SJCRH30 (cell line): ENCODE data around the gene RAPGEF4. TPM values are rescaled to one million over a fixed set of nuclear protein-coding genes. Genes with fewer than 3 reads are reported as not detected.

ENCODE experiments used
- DNase-seq, 2 experiments: peaks; one replicate each; pipeline ENCODE4 v3.0.0-alpha.2; 2015 to 2020
- H3K27ac ChIP-seq: fragments of 250-450 bp; sonication (Bioruptor Pico); 2 replicates; pipeline ENCODE4 v1.5.1; 2020; ENCODE audit warnings: mild to moderate bottlenecking, moderate library complexity
- H3K27me3 ChIP-seq: fragments of 250-450 bp; sonication (Bioruptor Pico); 2 replicates; pipeline ENCODE4 v1.5.1; 2020; ENCODE audit warnings: mild to moderate bottlenecking, moderate library complexity
- H3K36me3 ChIP-seq: fragments of 250-450 bp; sonication (Bioruptor Pico); 2 replicates; pipeline ENCODE4 v1.5.1; 2020; ENCODE audit warnings: mild to moderate bottlenecking, moderate library complexity
- H3K4me1 ChIP-seq: fragments of 250-450 bp; sonication (Bioruptor Pico); 2 replicates; pipeline ENCODE4 v1.5.1; 2020; ENCODE audit warnings: mild to moderate bottlenecking, moderate library complexity
- H3K4me3 ChIP-seq: fragments of 250-450 bp; sonication (Bioruptor Pico); 2 replicates; pipeline ENCODE4 v1.5.1; 2020; ENCODE audit warnings: mild to moderate bottlenecking, moderate library complexity
- H3K9me3 ChIP-seq: fragments of 250-450 bp; sonication (Bioruptor Pico); replicated peaks from 2 replicates; pipeline ENCODE4 v1.5.1; 2020; ENCODE audit warnings: mild to moderate bottlenecking, moderate library complexity
- total RNA-seq: library from RNA; depleted of rRNA; stranded (reverse); fragments of >200 nt; shearing (Covaris generic); gene quantifications from 2 replicates; pipeline ENCODE4 v1.2.3, GENCODE V29; 2014

Gene RAPGEF4
- total RNA-seq, 1 experiment from 2014 or later, result 6.1 TPM

DNA sequence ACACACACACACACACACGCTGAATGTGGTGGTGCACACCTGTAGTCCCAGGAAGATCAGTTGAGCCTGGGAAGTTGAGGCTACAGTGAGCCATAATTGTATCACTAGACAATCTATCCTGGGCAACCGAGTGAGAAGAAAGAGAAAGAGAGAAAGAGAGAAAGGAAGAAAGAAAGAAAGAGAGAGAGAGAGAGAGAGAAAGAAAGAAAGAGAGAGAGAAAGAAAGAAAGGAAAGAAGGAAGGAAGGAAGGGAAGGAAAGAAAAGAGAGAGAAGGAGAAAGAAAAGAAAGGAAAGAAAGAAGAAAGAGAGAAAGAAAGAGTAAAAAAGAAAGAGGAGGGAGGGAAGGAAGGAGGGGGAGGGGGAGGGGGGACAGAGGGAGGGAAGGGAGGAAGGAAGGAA is 190.0 kb downstream of the RAPGEF4 start:
- DNase-seq, result no peak
- Histone ChIP-seq H3K27me3 (no peaks in the 10 kb centered on the region), H3K36me3 (no peaks in the 10 kb centered on the region), H3K4me1 (peaks cover 51% of the 10 kb centered on the region), H3K9me3 (no peaks in the 10 kb centered on the region), H3K4me3 (no peak overlapping the region), H3K27ac (no peak overlapping the region)

DNA sequence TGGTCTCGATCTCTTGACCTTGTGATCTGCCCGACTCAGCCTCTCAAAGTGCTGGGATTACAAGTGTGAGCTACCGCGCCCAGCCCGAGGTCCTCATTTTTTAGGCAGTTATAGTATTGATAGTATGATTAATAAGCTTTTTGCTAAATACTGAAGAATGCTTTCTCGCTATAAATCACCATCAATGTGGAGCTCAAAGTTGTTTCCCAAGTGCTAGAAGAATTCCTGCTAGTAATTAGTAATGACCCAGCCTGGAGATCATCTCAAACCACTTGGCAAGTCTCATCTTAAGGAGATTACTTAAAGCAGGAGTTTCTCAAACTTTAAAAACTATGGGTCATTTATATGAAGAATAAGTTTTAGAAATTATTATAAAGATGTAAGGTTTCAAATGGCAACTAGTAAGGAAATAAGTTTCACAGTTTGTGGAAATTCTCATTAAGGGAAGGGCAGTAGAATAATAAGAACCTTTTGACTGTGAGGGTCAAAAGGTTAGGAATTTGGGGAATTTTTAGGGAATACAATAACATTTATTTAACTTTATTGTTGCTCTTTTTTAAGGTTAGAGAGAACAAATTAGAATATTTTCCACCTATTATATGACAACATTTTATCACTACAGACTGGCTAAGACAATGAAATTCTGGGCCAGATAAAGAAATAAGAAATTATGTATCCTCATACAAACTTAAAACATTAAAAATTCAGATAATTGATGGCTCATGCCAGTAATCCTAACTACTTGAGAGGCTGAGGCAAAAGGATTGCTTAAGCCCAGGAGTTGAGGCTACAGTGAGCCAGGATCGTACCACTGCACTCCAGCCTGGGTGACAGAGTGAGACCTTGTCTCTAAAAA is 191.4 kb downstream of the RAPGEF4 start:
- H3K4me1 ChIP-seq, result peaks cover 54% of the 10 kb centered on the region
- H3K4me3 ChIP-seq, result no peak overlapping the region

GRCh38 chr2:172927641-172928357 is 192.2 kb downstream of the RAPGEF4 start:
- peak overlapping the region; percentile 35; the same call in 1 of the 2 replicates for H3K27ac ChIP-seq
- DNase-seq, result no peak

More for the DNA sequence above, 191.4 kb downstream of the RAPGEF4 start:
- Histone ChIP-seq H3K27me3 (no peaks in the 10 kb centered on the region), H3K27ac (no peak overlapping the region), H3K9me3 (no peaks in the 10 kb centered on the region), H3K36me3 (no peaks in the 10 kb centered on the region)
- no peak for DNase-seq

DNA sequence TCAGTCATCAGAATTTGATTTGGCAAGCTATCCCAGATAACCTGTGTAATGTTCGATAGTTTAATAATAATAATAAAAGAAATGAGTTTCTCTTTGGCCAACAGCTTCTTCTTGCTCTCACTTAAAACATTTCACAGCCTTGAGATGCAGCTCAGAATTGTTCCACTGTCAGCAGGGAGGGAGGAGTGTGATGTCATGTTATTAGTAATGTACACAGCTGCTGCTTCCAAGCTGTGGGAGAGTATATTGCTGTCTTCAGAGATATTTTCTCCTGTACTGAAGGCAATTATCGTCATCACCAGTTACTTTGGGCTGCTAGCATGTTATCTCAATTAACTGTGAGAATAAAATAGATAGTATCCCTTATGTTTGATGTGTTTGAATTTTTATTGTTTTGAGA is 193.1 kb downstream of the RAPGEF4 start:
- no peak overlapping the region for H3K4me3 ChIP-seq
- peaks cover 53% of the 10 kb centered on the region for H3K4me1 ChIP-seq
- peak; percentile 47 to 71 for DNase-seq
- no peaks in the 10 kb centered on the region for H3K27me3 ChIP-seq
- H3K27ac ChIP-seq, result peak overlapping the region; percentile 35
- H3K9me3 ChIP-seq, result no peaks in the 10 kb centered on the region
- no peaks in the 10 kb centered on the region for H3K36me3 ChIP-seq

More at GRCh38 chr2:172927641-172928357, 192.2 kb downstream of the RAPGEF4 start:
- no peaks in the 10 kb centered on the region for H3K36me3 ChIP-seq
- H3K4me3 ChIP-seq, result no peak overlapping the region
- no peaks in the 10 kb centered on the region for H3K27me3 ChIP-seq
- H3K9me3 ChIP-seq, result no peaks in the 10 kb centered on the region
- peaks cover 57% of the 10 kb centered on the region for H3K4me1 ChIP-seq

DNA sequence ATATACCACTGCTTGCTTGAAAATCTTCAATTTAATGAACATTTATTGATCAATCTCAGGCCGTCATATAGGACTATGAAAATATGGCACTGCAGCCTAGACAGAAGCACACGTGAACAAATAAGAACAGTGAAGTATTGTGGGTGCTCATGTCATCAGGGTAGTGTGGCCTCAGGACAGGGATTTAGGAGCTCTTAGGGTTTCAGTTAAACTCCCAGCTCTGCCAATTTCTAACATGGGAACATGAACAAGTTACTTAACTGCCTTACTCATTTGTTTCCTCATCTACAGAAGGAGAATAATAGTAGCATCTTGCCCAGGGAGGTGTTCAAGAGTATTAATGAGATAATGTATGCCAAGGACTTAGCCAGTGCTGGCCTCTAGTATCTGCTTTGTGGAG is 194.0 kb downstream of the RAPGEF4 start:
- Histone ChIP-seq H3K9me3 (no peaks in the 10 kb centered on the region), H3K27me3 (no peaks in the 10 kb centered on the region), H3K4me1 (peaks cover 45% of the 10 kb centered on the region), H3K27ac (peak overlapping the region; percentile 85), H3K4me3 (no peak overlapping the region), H3K36me3 (no peaks in the 10 kb centered on the region)
- DNase-seq, result peak in 1 of 2 experiments; percentile 41

DNA sequence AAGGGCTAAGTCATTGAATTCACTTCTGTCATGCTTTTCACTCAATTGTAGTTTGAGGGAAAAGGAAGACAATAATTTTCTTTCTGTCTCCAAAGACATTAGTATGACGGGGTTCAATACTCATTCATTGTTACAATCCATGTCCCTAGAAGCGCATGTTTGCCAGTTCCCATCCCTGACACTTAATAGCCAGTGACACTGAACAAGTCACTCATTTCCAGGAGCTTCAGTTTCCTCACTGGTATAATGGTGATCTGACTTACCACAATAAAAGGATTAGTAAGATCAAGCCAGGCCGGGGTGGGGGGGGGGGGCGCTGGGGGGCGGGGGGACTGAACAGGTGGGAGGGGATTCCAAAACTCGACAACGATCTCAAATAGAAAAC is 195.2 kb downstream of the RAPGEF4 start:
- Histone ChIP-seq H3K4me3 (peak overlapping the region; percentile 37), H3K36me3 (no peaks in the 10 kb centered on the region), H3K9me3 (no peaks in the 10 kb centered on the region), H3K4me1 (peaks cover 45% of the 10 kb centered on the region), H3K27ac (peak overlapping the region; percentile 85), H3K27me3 (no peaks in the 10 kb centered on the region)
- DNase-seq, result no peak

GRCh38 chr2:172931256-172931894 is 195.7 kb downstream of the RAPGEF4 start:
- no peaks in the 10 kb centered on the region for H3K9me3 ChIP-seq
- peak overlapping the region; percentile 37 for H3K4me3 ChIP-seq
- peaks cover 45% of the 10 kb centered on the region for H3K4me1 ChIP-seq
- no peaks in the 10 kb centered on the region for H3K27me3 ChIP-seq
- peak overlapping the region; percentile 85 for H3K27ac ChIP-seq
- DNase-seq, result peak; percentile 75 to 91
- no peaks in the 10 kb centered on the region for H3K36me3 ChIP-seq

DNA sequence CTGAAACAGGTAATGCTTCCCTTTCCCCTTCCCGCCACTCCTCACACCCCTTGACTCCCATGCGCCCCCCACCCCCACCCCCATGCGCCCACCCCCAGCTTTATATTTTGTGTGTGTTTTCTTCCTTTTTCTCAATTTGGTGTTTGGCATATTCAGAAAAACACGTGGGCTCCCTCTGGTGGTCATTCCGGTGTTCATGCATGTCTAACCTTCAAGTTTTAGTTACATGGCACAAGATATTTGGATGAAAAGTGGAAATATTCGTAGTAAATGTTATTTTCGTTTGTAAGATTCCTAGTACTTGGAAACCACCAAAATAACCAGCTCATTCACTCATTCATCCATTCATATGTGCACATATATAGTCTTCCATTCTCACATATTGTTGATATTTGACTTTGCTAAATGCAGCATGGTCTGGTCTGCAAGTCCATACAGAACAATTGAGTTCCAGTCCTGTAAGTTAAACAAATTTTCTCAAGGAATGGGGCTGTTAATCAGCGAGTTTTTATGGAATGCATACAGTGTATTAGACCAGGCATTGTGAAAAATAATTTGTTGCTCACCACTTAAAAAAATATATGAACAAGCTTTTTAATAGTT is 196.4 kb downstream of the RAPGEF4 start:
- peaks cover 42% of the 10 kb centered on the region for H3K4me1 ChIP-seq
- H3K27me3 ChIP-seq, result no peaks in the 10 kb centered on the region
- no peaks in the 10 kb centered on the region for H3K9me3 ChIP-seq
- no peaks in the 10 kb centered on the region for H3K36me3 ChIP-seq
- H3K4me3 ChIP-seq, result peak overlapping the region; percentile 37
- DNase-seq, result peak; percentile 75 to 89
- peak overlapping the region; percentile 85; the same call in 1 of the 2 replicates for H3K27ac ChIP-seq

- Histone ChIP-seq H3K27me3 (no peaks in the 10 kb centered on the region), H3K36me3 (no peaks in the 10 kb centered on the region), H3K27ac (no peak overlapping the region), H3K4me1 (no peaks in the 10 kb centered on the region), H3K9me3 (peaks cover 6% of the 10 kb centered on the region; the same call in 1 of the 2 replicates), H3K4me3 (no peak overlapping the region)
- no peak for DNase-seq
Measured at GRCh38 chr2:172937884-172938712, 202.5 kb downstream of the RAPGEF4 start.

GRCh38 chr2:172938713-172939375 is 203.2 kb downstream of the RAPGEF4 start:
- Histone ChIP-seq H3K27ac (no peak overlapping the region), H3K9me3 (peaks cover 6% of the 10 kb centered on the region; the same call in 1 of the 2 replicates), H3K36me3 (no peaks in the 10 kb centered on the region), H3K27me3 (no peaks in the 10 kb centered on the region), H3K4me1 (no peaks in the 10 kb centered on the region), H3K4me3 (no peak overlapping the region)
- DNase-seq, result no peak

- Histone ChIP-seq H3K27ac (no peak overlapping the region), H3K27me3 (no peaks in the 10 kb centered on the region), H3K9me3 (peaks cover 6% of the 10 kb centered on the region; the same call in 1 of the 2 replicates), H3K4me1 (no peaks in the 10 kb centered on the region), H3K36me3 (no peaks in the 10 kb centered on the region), H3K4me3 (no peak overlapping the region)
- no peak for DNase-seq
Measured at GRCh38 chr2:172943539-172943938, 207.9 kb downstream of the RAPGEF4 start.

DNA sequence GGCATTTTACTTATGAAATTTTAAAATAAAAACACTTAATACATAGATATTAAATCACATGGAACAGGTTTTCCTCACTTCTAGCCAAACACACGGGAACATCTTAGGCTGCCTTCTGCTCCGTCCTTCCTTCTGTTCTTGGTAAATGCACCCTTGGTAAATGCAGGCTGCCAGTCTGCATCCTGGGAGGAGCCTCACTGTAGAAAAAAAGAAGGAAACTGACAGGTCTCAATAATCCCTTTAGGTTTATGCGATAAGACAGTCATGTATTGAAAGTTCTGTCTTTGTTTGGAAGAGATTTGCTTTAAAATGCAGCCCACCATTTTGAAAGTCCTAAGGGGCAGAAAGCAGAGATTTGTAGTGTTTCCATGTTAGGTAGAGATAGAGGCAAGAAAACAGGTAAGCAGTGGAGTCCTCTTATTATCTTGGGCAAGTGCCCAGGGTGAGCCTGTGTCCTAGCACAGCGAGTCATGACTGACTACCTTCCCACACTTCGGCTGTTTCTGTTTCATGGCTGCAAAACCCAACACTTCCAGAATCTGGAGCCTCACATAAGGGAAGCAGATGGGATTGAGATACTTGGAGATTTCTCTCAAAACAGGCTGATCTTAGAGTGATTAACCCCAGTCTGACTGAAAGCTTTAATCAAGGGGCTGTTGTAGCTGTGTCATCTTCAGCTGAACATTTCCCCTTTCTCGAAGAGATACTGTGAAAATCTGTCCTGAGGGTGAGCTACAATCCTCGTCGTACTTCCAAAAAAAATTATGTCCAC is 208.6 kb downstream of the RAPGEF4 start:
- H3K36me3 ChIP-seq, result no peaks in the 10 kb centered on the region
- H3K27ac ChIP-seq, result no peak overlapping the region
- no peak for DNase-seq
- H3K9me3 ChIP-seq, result peaks cover 6% of the 10 kb centered on the region; the same call in 1 of the 2 replicates
- H3K4me3 ChIP-seq, result no peak overlapping the region
- H3K27me3 ChIP-seq, result no peaks in the 10 kb centered on the region
- no peaks in the 10 kb centered on the region for H3K4me1 ChIP-seq
